Left lung (tissue), 10 donors: Measurements from ENCODE around the gene ADCY2. TPM values are rescaled to one million over a fixed set of nuclear protein-coding genes. Genes with fewer than 3 reads are reported as not detected.
A peak's percentile ranks its signal among the peaks of the same experiment; 100 is the strongest.

Source experiments
- ATAC-seq: fragments of 200-7000 bp; cut with Tn5 transposase; one replicate; pipeline ENCODE4 v1.9.1; 2020; ENCODE audit warnings: moderate library complexity
- DNase-seq, 4 donors: peaks; one replicate each; pipeline ENCODE4 v3.0.0-alpha.2; 2013 to 2020
- H3K27ac ChIP-seq, 2 donors: fragments of 200-600 bp; sonication (generic) in 1 of 2; one replicate each; pipeline versions ENCODE4 v1.5.0 to v1.8.0; 2020 to 2021
- H3K27me3 ChIP-seq, 2 donors: fragments of 200-600 bp; sonication (generic) in 1 of 2; one replicate each; pipeline versions ENCODE4 v1.5.0 to v1.8.0; 2020 to 2021
- H3K36me3 ChIP-seq, 2 donors: fragments of 200-600 bp; sonication (generic) in 1 of 2; one replicate each; pipeline versions ENCODE4 v1.5.0 to v1.8.0; 2020 to 2021
- H3K4me1 ChIP-seq, 2 donors: fragments of 200-600 bp; one replicate each; pipeline ENCODE4 v1.8.0; 2021
- H3K4me3 ChIP-seq, 2 donors: fragments of 200-600 bp; sonication (generic) in 1 of 2; one replicate each; pipeline versions ENCODE4 v1.5.0 to v1.8.0; 2020 to 2021; ENCODE audit warnings: mild to moderate bottlenecking in 1 of 2
- H3K9me3 ChIP-seq, 2 donors: fragments of 200-600 bp; sonication (generic) in 1 of 2; one replicate each; pipeline versions ENCODE4 v1.5.0 to v1.8.0; 2020 to 2021
- CTCF ChIP-seq, 2 donors: fragments of 200-600 bp; sonication (generic) in 1 of 2; IDR thresholded peaks; one replicate each; pipeline versions ENCODE4 v1.5.0 to v1.8.0; 2021; ENCODE audit warnings: antibody characterized with exemption in 2 of 2
- intact Hi-C, 2 donors: fragments of 100-400 bp; cut with DNase I; formaldehyde crosslinking; loops; one replicate each; pipeline versions ENCODE4 v1.11.2 to v1.14.2; 2022
- polyA plus RNA-seq, 6 donors: library from polyadenylated mRNA; unstranded; fragments of 120-200 nt; gene quantifications; one replicate each; pipeline ENCODE4 v1.2.1, GENCODE V29; 2013; ENCODE audit not compliant: insufficient read length in 6 of 6
- total RNA-seq, 2 donors: library from RNA; stranded (reverse); fragmentation: NEBNext Ultra II Directional; extraction: Animal tissue kit (Norgen Biotek cat#: 25700); gene quantifications; one replicate each; pipeline ENCODE4 v1.2.1, GENCODE V29; 2021
- donor health status: DM: no; HTN: yes; CAD: no.
- donor health status: DM: no; HTN: no; CAD: no.

ADCY2 gene
- total and polyA plus RNA-seq, 8 donors = 0.34 to 14.0 (median 9.6) TPM

- no peaks in the 10 kb centered on the region for H3K36me3 ChIP-seq
- DNase-seq (no peak), ATAC-seq (no peak)
- H3K27me3 ChIP-seq = no peaks in the 10 kb centered on the region
- no peak for TF ChIP-seq CTCF (IDR thresholded peaks at IDR 0.05)
- no peak overlapping the region for H3K27ac ChIP-seq
- H3K4me1 ChIP-seq = no peaks in the 10 kb centered on the region
- no peak overlapping the region for H3K4me3 ChIP-seq
- intact Hi-C loops = no loop called here
- H3K9me3 ChIP-seq = no peaks in the 10 kb centered on the region
Observed at GRCh38 chr5:7539571-7539970, 143.6 kb downstream of the ADCY2 start.

GRCh38 chr5:7540736-7541485, 145.0 kb downstream of the ADCY2 start:
- no peaks in the 10 kb centered on the region for H3K27me3 ChIP-seq
- no peak for TF ChIP-seq CTCF (IDR thresholded peaks at IDR 0.05)
- H3K4me3 ChIP-seq = no peak overlapping the region
- intact Hi-C loops = no loop called here
- no peaks in the 10 kb centered on the region for H3K4me1 ChIP-seq
- no peaks in the 10 kb centered on the region for H3K36me3 ChIP-seq
- no peak for ATAC-seq
- no peaks in the 10 kb centered on the region for H3K9me3 ChIP-seq
- peak in 1 of 4 donors; percentile 13 for DNase-seq
- H3K27ac ChIP-seq = no peak overlapping the region

- intact Hi-C loops = no loop called here
- DNase-seq = no peak
- TF ChIP-seq CTCF (IDR thresholded peaks at IDR 0.05) = no peak
- no peaks in the 10 kb centered on the region for H3K27me3 ChIP-seq
- H3K4me3 ChIP-seq = no peak overlapping the region
- H3K9me3 ChIP-seq = no peaks in the 10 kb centered on the region
- H3K36me3 ChIP-seq = no peaks in the 10 kb centered on the region
- no peak overlapping the region for H3K27ac ChIP-seq
- no peak for ATAC-seq
- no peaks in the 10 kb centered on the region for H3K4me1 ChIP-seq
Observed at GRCh38 chr5:7541898-7542297, 146.0 kb downstream of the ADCY2 start.

- intact Hi-C loops = no loop called here
- ATAC-seq = no peak
Observed at GRCh38 chr5:7546555-7546954, 150.6 kb downstream of the ADCY2 start.

GRCh38 chr5:7548596-7548995, 152.7 kb downstream of the ADCY2 start:
- Histone ChIP-seq H3K27ac (no peak overlapping the region), H3K36me3 (no peaks in the 10 kb centered on the region), H3K27me3 (no peaks in the 10 kb centered on the region), H3K4me1 (no peaks in the 10 kb centered on the region), H3K9me3 (no peaks in the 10 kb centered on the region), H3K4me3 (no peak overlapping the region)
- DNase-seq (no peak), ATAC-seq (no peak)
- TF ChIP-seq CTCF (IDR thresholded peaks at IDR 0.05) = no peak
- intact Hi-C loops = no loop called here

More at GRCh38 chr5:7546555-7546954, 150.6 kb downstream of the ADCY2 start:
- Histone ChIP-seq H3K4me3 (no peak overlapping the region), H3K9me3 (no peaks in the 10 kb centered on the region), H3K27me3 (no peaks in the 10 kb centered on the region), H3K36me3 (no peaks in the 10 kb centered on the region), H3K27ac (no peak overlapping the region), H3K4me1 (no peaks in the 10 kb centered on the region)
- no peak for TF ChIP-seq CTCF (IDR thresholded peaks at IDR 0.05)
- DNase-seq = no peak
